Ovary (tissue), 9 donors: Measurements from ENCODE around the gene S100PBP. TPM values are rescaled to one million over a fixed set of nuclear protein-coding genes. Genes with fewer than 3 reads are reported as not detected.

Experiments
- DNase-seq, 5 donors: peaks; one replicate each; pipeline ENCODE4 v3.0.0-alpha.2; 2019 to 2020
- H3K27ac ChIP-seq, 2 donors: fragments of 200-600 bp; one replicate each; pipeline versions ENCODE4 v1.5.1 to v1.8.0; 2019 to 2022
- H3K27me3 ChIP-seq: fragments of 200-600 bp; one replicate; pipeline ENCODE4 v1.8.0; 2022
- H3K36me3 ChIP-seq: fragments of 200-600 bp; sonication (generic); one replicate; pipeline ENCODE4 v1.5.1; 2019
- H3K4me1 ChIP-seq: one replicate; pipeline ENCODE4 v1.8.1; 2013; ENCODE audit warnings: mild to moderate bottlenecking, moderate library complexity; ENCODE audit not compliant: insufficient read depth
- H3K4me3 ChIP-seq: fragments of 200-600 bp; sonication (generic); one replicate; pipeline ENCODE4 v1.5.1; 2017
- H3K9me3 ChIP-seq, 2 donors: fragments of 200-600 bp in 1 of 2; sonication (generic) in 1 of 2; one replicate each; pipeline versions ENCODE4 v1.5.1 to v1.8.1; 2013 to 2019; ENCODE audit warnings: mild to moderate bottlenecking in 1 of 2, moderate library complexity in 1 of 2
- CTCF ChIP-seq, 3 donors: fragments of 450-650 bp in 2 of 3; fragments of 200-600 bp in 1 of 3; IDR thresholded peaks; one replicate each; pipeline versions ENCODE4 v1.5.1 to v1.8.0; 2016 to 2022; ENCODE audit warnings: antibody characterized with exemption in 3 of 3, mild to moderate bottlenecking in 1 of 3
- EP300 ChIP-seq: sonication (generic); formaldehyde crosslinking; IDR thresholded peaks from one replicate; pipeline ENCODE4 v1.6.1; 2017; ENCODE audit warnings: antibody characterized with exemption
- POLR2A ChIP-seq: fragments of 450-650 bp; IDR thresholded peaks from one replicate; pipeline ENCODE4 v1.6.1; 2017; ENCODE audit warnings: antibody characterized with exemption, mild to moderate bottlenecking, moderate library complexity
- WGBS, 3 donors: extraction: QIAGEN DNeasy Blood & Tissue Kit in 1 of 3; methylation state at CpG; one replicate each; pipeline versions ENCODE4 v1.1.5 to v1.1.7; 2013 to 2017; 5-methylcytosine and 5-hydroxymethylcytosine counted together
- intact Hi-C, 4 donors: fragments of 100-400 bp; cut with DNase I; formaldehyde crosslinking; loops; one replicate each; pipeline versions ENCODE4 v1.11.0 to v1.15.1; 2022 to 2023
- polyA plus RNA-seq, 2 donors: library from polyadenylated mRNA; stranded (reverse); fragments of 200-250 nt in 1 of 2; fragments of 350-450 nt in 1 of 2; fragmentation: Illumina TruSeq in 1 of 2; extraction: RNeasy Lipid Tissue Mini Kit (QIAGEN cat#74804) in 1 of 2; gene quantifications; one replicate each; pipeline ENCODE4 v1.2.3, GENCODE V29; 2013 to 2014
- total RNA-seq, 7 donors: library from RNA; depleted of rRNA in 2 of 7; stranded (reverse); fragments of >200 nt in 2 of 7; fragmentation: NEBNext Ultra II Directional in 3 of 7; extraction: Animal tissue kit (Norgen Biotek cat#: 25700) in 3 of 7; gene quantifications; one replicate each; pipeline versions ENCODE4 v1.1.0 to v1.2.4, GENCODE V29; 2016 to 2023
- donor health status: DM: no; HTN: no; CAD: no; lungs with moderate emphysema.
- donor health status: DM: no; HTN: no; CAD: no.
- donor health status: Bipolar disorder and iron deficiency.
- donor health status: DM: yes; HTN: yes; CAD: no.
- donor health status: DM: no; HTN: no; CAD: no.
- donor health status: DM: yes; HTN: yes; CAD: no.

Gene S100PBP
- total and polyA plus RNA-seq, 9 donors = 18.1 to 64.2 (median 42.6) TPM

- Histone ChIP-seq H3K4me3 (no peak overlapping the region), H3K27ac (no peak overlapping the region), H3K9me3 (no peaks in the 10 kb centered on the region), H3K27me3 (no peaks in the 10 kb centered on the region), H3K4me1 (peaks cover 11% of the 10 kb centered on the region), H3K36me3 (no peaks in the 10 kb centered on the region)
- 26 to 35% (median 33%) methylated on average over 16 of the region's 16 CpGs for WGBS, 3 donors
- DNase-seq = peak in 2 of 5 donors; percentile 34 to 69
- TF ChIP-seq CTCF (IDR thresholded peaks at IDR 0.05) = peak; percentile 23 to 44 (median 25)
- no peak for TF ChIP-seq POLR2A
- intact Hi-C loops = loop anchor here in 1 of 4 donors (5.0 kb wide), 1 partner anchor 206 kb away; the partner anchor contains the start of gene AZIN2
Measured at GRCh38 chr1:32876341-32877210, 59.1 kb downstream of the S100PBP start.

GRCh38 chr1:32877211-32878110, 60.0 kb downstream of the S100PBP start:
- DNase-seq = peak; percentile 21 to 79 (median 51)
- TF ChIP-seq EP300 (no peak), POLR2A (no peak), CTCF (IDR thresholded peaks at IDR 0.05) (no peak)
- Histone ChIP-seq H3K36me3 (no peaks in the 10 kb centered on the region), H3K27me3 (no peaks in the 10 kb centered on the region), H3K4me1 (peaks cover 11% of the 10 kb centered on the region), H3K27ac (no peak overlapping the region), H3K9me3 (no peaks in the 10 kb centered on the region), H3K4me3 (no peak overlapping the region)
- WGBS, 3 donors = 46 to 60% (median 53%) methylated on average over 13 of the region's 13 CpGs
- intact Hi-C loops = loop anchor here in 1 of 4 donors (5.0 kb wide), 1 partner anchor 205 kb away; the partner anchor contains the start of gene AZIN2

GRCh38 chr1:32878183-32878582, 60.7 kb downstream of the S100PBP start:
- intact Hi-C loops = loop anchor here in 1 of 4 donors (5.0 kb wide), 1 partner anchor 204 kb away; the partner anchor contains the start of gene AZIN2
- no peaks in the 10 kb centered on the region for H3K9me3 ChIP-seq
- peaks cover 9% of the 10 kb centered on the region for H3K4me1 ChIP-seq
- H3K27me3 ChIP-seq = no peaks in the 10 kb centered on the region
- no peak for DNase-seq
- no peak overlapping the region for H3K27ac ChIP-seq
- no peaks in the 10 kb centered on the region for H3K36me3 ChIP-seq
- H3K4me3 ChIP-seq = no peak overlapping the region
- no peak for TF ChIP-seq EP300
- TF ChIP-seq POLR2A = no peak
- TF ChIP-seq CTCF (IDR thresholded peaks at IDR 0.05) = no peak
- 57 to 67% (median 58%) methylated on average over 6 of the region's 6 CpGs for WGBS, 3 donors

GRCh38 chr1:32878637-32879041, 61.2 kb downstream of the S100PBP start:
- Histone ChIP-seq H3K27ac (no peak overlapping the region), H3K4me3 (no peak overlapping the region), H3K36me3 (no peaks in the 10 kb centered on the region), H3K4me1 (peaks cover 9% of the 10 kb centered on the region), H3K9me3 (no peaks in the 10 kb centered on the region), H3K27me3 (no peaks in the 10 kb centered on the region)
- DNase-seq = no peak
- intact Hi-C loops = loop anchor here in 1 of 4 donors (5.0 kb wide), 1 partner anchor 204 kb away; the partner anchor contains the start of gene AZIN2
- WGBS, 3 donors = 75 to 86% (median 81%) methylated on average over 5 of the region's 5 CpGs
- TF ChIP-seq POLR2A = no peak
- TF ChIP-seq EP300 = no peak
- TF ChIP-seq CTCF (IDR thresholded peaks at IDR 0.05) = no peak
